Neuronal stem cell (in vitro differentiated cells): Measurements from ENCODE around the gene HBP1.

ENCODE experiments used
- DNase-seq: peaks from one replicate; pipeline ENCODE4 v3.0.0-alpha.2; 2013; ENCODE audit warnings: low spot score
- H2AFZ ChIP-seq: one replicate; pipeline ENCODE4 v1.6.1; 2013; ENCODE audit warnings: mild to moderate bottlenecking, low read length, inconsistent platforms
- H2AK5ac ChIP-seq: 2 replicates; pipeline ENCODE4 v1.6.1; 2013; ENCODE audit warnings: low read depth, mild to moderate bottlenecking, inconsistent platforms, low read length, moderate library complexity, mixed read lengths
- H2BK120ac ChIP-seq: 2 replicates; pipeline ENCODE4 v1.6.1; 2013; ENCODE audit warnings: low read depth, mild to moderate bottlenecking, inconsistent platforms, low read length, moderate library complexity, mixed read lengths
- H2BK12ac ChIP-seq: one replicate; pipeline ENCODE4 v1.6.1; 2013; ENCODE audit warnings: low read length, inconsistent platforms
- H2BK15ac ChIP-seq: 2 replicates; pipeline ENCODE4 v1.6.1; 2013; ENCODE audit warnings: mild to moderate bottlenecking, low read length, inconsistent platforms, mixed read lengths
- H2BK5ac ChIP-seq: one replicate; pipeline ENCODE4 v1.6.1; 2013; ENCODE audit warnings: inconsistent platforms, mild to moderate bottlenecking, low read length, moderate library complexity
- H3K14ac ChIP-seq: one replicate; pipeline ENCODE4 v1.6.1; 2013; ENCODE audit warnings: low read length, inconsistent platforms
- H3K18ac ChIP-seq: 2 replicates; pipeline ENCODE4 v1.6.1; 2013; ENCODE audit warnings: low read length, inconsistent platforms
- H3K23ac ChIP-seq: 2 replicates; pipeline ENCODE4 v1.6.1; 2013; ENCODE audit warnings: low read depth, mild to moderate bottlenecking, mixed read lengths, low read length, inconsistent platforms; ENCODE audit not compliant: poor library complexity
- H3K27ac ChIP-seq: replicated peaks from 3 replicates; pipeline ENCODE4 v1.5.1; 2013; ENCODE audit warnings: low read length, inconsistent platforms
- H3K27me3 ChIP-seq, 3 experiments: 2 replicates each; pipeline ENCODE4 v1.6.1; 2013; ENCODE audit warnings: low read length in 3 of 3, mild to moderate bottlenecking in 2 of 3, inconsistent platforms in 1 of 3, low read depth in 1 of 3, mixed read lengths in 1 of 3, moderate library complexity in 1 of 3; ENCODE audit not compliant: control insufficient read depth in 3 of 3, insufficient read depth in 3 of 3
- H3K36me3 ChIP-seq, 2 donors: replicated peaks in 1 of 2; 2 replicates each; pipeline ENCODE4 v1.6.1; 2013; ENCODE audit warnings: low read length in 2 of 2; ENCODE audit not compliant: control insufficient read depth in 2 of 2, insufficient read depth in 2 of 2
- H3K4ac ChIP-seq: 2 replicates; pipeline ENCODE4 v1.6.1; 2013; ENCODE audit warnings: inconsistent platforms, mild to moderate bottlenecking, low read length, moderate library complexity
- H3K4me1 ChIP-seq, 2 donors: 1 replicate in 1 of 2; 2 replicates in 1 of 2; pipeline ENCODE4 v1.6.1; 2013; ENCODE audit warnings: low read length in 2 of 2, low read depth in 1 of 2; ENCODE audit not compliant: control insufficient read depth in 2 of 2, insufficient read depth in 1 of 2
- H3K4me2 ChIP-seq: one replicate; pipeline ENCODE4 v1.6.1; 2013; ENCODE audit warnings: mild to moderate bottlenecking, low read length, inconsistent platforms; ENCODE audit not compliant: insufficient read depth, poor library complexity, severe bottlenecking
- H3K4me3 ChIP-seq, 2 donors: 2 replicates each; pipeline ENCODE4 v1.5.1; 2013; ENCODE audit warnings: low read length in 2 of 2, mild to moderate bottlenecking in 2 of 2, inconsistent platforms in 1 of 2, moderate library complexity in 1 of 2
- H3K79me1 ChIP-seq: one replicate; pipeline ENCODE4 v1.6.1; 2013; ENCODE audit warnings: low read depth, mild to moderate bottlenecking, inconsistent platforms, low read length, moderate library complexity
- H3K9ac ChIP-seq: one replicate; pipeline ENCODE4 v1.6.1; 2013; ENCODE audit warnings: mild to moderate bottlenecking, low read depth, low read length, inconsistent platforms; ENCODE audit not compliant: poor library complexity
- H3K9me3 ChIP-seq, 2 donors: replicated peaks in 1 of 2; 2 replicates each; pipeline versions ENCODE3 to v1.6.1; 2013; ENCODE audit warnings: low read length in 2 of 2, mild to moderate bottlenecking in 2 of 2, inconsistent platforms in 1 of 2, low read depth in 1 of 2, mixed read lengths in 1 of 2, moderate library complexity in 1 of 2; ENCODE audit not compliant: control insufficient read depth in 2 of 2, insufficient read depth in 1 of 2
- H4K8ac ChIP-seq: one replicate; pipeline ENCODE4 v1.6.1; 2013; ENCODE audit warnings: low read depth, mild to moderate bottlenecking, inconsistent platforms, low read length, moderate library complexity
- H4K91ac ChIP-seq: one replicate; pipeline ENCODE4 v1.6.1; 2013; ENCODE audit warnings: low read length, low read depth, mild to moderate bottlenecking, inconsistent platforms; ENCODE audit not compliant: poor library complexity
- WGBS, 2 donors: extraction: QIAGEN DNeasy Blood & Tissue Kit; methylation state at CpG; one replicate each; pipeline ENCODE4 v1.1.7; 2013; ENCODE audit warnings: missing lambda C conversion rate in 2 of 2, mixed read lengths in 1 of 2; ENCODE audit not compliant: insufficient read length in 2 of 2, insufficient replicate concordance in 1 of 2; ENCODE audit errors: extremely low coverage in 2 of 2; 5-methylcytosine and 5-hydroxymethylcytosine counted together

Gene HBP1

DNA sequence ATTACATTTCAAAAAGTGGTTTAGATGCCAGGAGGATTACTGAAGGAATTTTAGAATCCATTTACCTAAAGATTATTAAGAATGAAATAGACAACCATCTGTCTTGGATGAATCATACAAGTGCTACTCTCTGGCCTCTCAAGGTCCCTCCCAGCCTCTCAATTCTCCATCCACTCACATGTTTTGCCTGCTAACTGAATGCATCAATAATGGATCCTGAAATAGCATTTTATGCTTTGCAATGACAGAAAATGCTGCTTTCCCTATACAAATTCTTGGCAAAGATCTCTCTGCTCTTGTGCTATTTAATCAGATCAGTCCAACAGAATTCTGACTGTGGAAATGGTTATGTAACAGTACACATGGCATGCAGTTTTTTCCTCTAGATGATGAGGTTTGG is 68.1 kb downstream of the HBP1 start:
- DNase-seq, result no peak
- no peak overlapping the region for H4K91ac ChIP-seq
- H2AK5ac ChIP-seq, result no peak overlapping the region

DNA sequence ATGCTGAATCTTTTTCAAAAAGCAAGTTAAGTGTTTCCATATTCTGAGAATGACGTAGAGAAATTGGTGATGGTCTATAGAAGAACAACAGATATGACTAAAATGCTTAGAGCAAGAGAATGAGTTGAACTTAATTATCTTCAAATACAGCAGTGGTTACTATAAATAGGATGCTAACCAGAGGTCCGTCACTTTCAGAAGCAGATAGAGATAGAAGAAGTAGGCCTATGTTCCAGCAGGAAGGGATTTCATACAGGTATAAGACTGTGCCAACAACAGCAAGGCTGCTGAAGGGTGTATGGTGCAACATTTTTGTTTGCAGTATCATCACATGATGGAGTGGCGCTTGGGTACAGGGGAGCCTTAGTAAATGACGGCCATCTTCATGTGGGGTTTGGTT is 68.6 kb downstream of the HBP1 start:
- no peak for DNase-seq
- Histone ChIP-seq H3K4me1 (peaks cover 0 to 4% of the 10 kb centered on the region in 2 donors), H3K9ac (no peak overlapping the region), H3K27me3 (no peaks in the 10 kb centered on the region), H3K4me2 (no peak overlapping the region), H2BK5ac (no peak overlapping the region), H3K27ac (no peak overlapping the region), H3K18ac (no peak overlapping the region), H2AFZ (no peak overlapping the region), H4K8ac (no peak overlapping the region), H4K91ac (no peak overlapping the region), H2BK12ac (no peak overlapping the region), H2AK5ac (no peak overlapping the region), H3K23ac (no peak overlapping the region), H3K9me3 (no peaks in the 10 kb centered on the region), H3K4me3 (no peak overlapping the region), H2BK120ac (no peak overlapping the region), H3K36me3 (no peaks in the 10 kb centered on the region), H3K4ac (no peak overlapping the region), H3K79me1 (no peaks in the 10 kb centered on the region), H3K14ac (no peak overlapping the region), H2BK15ac (no peak overlapping the region)
- no CpG with 5 or more reads among the region's 4 CpGs for WGBS, 2 donors

More for the DNA sequence above, 68.1 kb downstream of the HBP1 start:
- H3K79me1 ChIP-seq, result no peaks in the 10 kb centered on the region
- no peak overlapping the region for H3K14ac ChIP-seq
- H3K4me1 ChIP-seq, result peaks cover 0 to 4% of the 10 kb centered on the region in 2 donors
- H4K8ac ChIP-seq, result no peak overlapping the region
- H3K23ac ChIP-seq, result no peak overlapping the region
- H3K4ac ChIP-seq, result no peak overlapping the region
- no peak overlapping the region for H2BK15ac ChIP-seq
- H2BK120ac ChIP-seq, result no peak overlapping the region
- no peaks in the 10 kb centered on the region for H3K36me3 ChIP-seq
- no peaks in the 10 kb centered on the region for H3K9me3 ChIP-seq
- H2BK5ac ChIP-seq, result no peak overlapping the region
- H3K4me3 ChIP-seq, result no peak overlapping the region
- H3K9ac ChIP-seq, result no peak overlapping the region
- no peak overlapping the region for H3K18ac ChIP-seq
- no peak overlapping the region for H2AFZ ChIP-seq
- no peak overlapping the region for H3K4me2 ChIP-seq
- H2BK12ac ChIP-seq, result no peak overlapping the region
- H3K27me3 ChIP-seq, result no peaks in the 10 kb centered on the region
- H3K27ac ChIP-seq, result no peak overlapping the region

DNA sequence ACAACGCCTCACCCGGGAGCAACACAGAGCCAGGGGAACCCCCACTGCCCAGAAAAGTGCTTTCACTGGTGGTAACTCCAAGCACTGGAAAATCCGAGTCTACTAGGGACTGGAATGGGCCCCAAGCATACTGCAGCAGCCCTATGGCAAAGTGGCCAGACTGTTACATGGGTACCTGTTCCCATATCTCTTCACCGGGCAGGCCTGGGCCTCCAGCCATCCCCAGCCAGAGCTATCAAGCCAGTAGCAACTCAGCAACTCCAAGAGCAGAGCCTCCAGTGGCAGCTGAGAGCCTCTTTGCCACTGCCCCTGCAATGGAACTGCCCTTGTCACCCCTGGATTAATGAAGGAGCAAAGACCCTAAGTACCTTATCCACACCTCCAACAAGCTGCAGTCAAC is 73.5 kb downstream of the HBP1 start:
- Histone ChIP-seq H3K4me1 (no peaks in the 10 kb centered on the region), H2BK5ac (no peak overlapping the region), H3K79me1 (no peaks in the 10 kb centered on the region), H2AFZ (no peak overlapping the region), H3K18ac (no peak overlapping the region), H2BK12ac (no peak overlapping the region), H3K23ac (no peak overlapping the region), H3K27ac (no peak overlapping the region), H3K4ac (no peak overlapping the region), H4K8ac (no peak overlapping the region), H2BK120ac (no peak overlapping the region), H3K9me3 (peaks cover 0 to 19% of the 10 kb centered on the region in 2 donors), H3K36me3 (peaks cover 0 to 5% of the 10 kb centered on the region in 2 donors), H3K14ac (no peak overlapping the region), H2AK5ac (no peak overlapping the region), H4K91ac (no peak overlapping the region), H3K4me3 (no peak overlapping the region), H3K9ac (no peak overlapping the region), H3K27me3 (no peaks in the 10 kb centered on the region), H3K4me2 (no peak overlapping the region), H2BK15ac (no peak overlapping the region)
- DNase-seq, result no peak
- no CpG with 5 or more reads among the region's 4 CpGs for WGBS, 2 donors

GRCh38 chr7:107244613-107245012 is 75.8 kb downstream of the HBP1 start:
- H4K91ac ChIP-seq, result no peak overlapping the region
- H3K14ac ChIP-seq, result no peak overlapping the region
- no peaks in the 10 kb centered on the region for H3K27me3 ChIP-seq
- H3K4ac ChIP-seq, result no peak overlapping the region
- no peak overlapping the region for H3K23ac ChIP-seq
- H3K4me1 ChIP-seq, result peaks cover 0 to 2% of the 10 kb centered on the region in 2 donors
- no peak overlapping the region for H3K4me3 ChIP-seq
- H3K9me3 ChIP-seq, result peaks cover 0 to 19% of the 10 kb centered on the region in 2 donors
- no peak overlapping the region for H3K9ac ChIP-seq
- H3K18ac ChIP-seq, result no peak overlapping the region
- WGBS, 2 donors, result no CpG with 5 or more reads among the region's 2 CpGs
- no peak overlapping the region for H2BK120ac ChIP-seq
- H2BK15ac ChIP-seq, result no peak overlapping the region
- H2BK5ac ChIP-seq, result no peak overlapping the region
- no peak for DNase-seq
- no peak overlapping the region for H4K8ac ChIP-seq
- peaks cover 0 to 10% of the 10 kb centered on the region in 2 donors for H3K36me3 ChIP-seq
- H2AK5ac ChIP-seq, result no peak overlapping the region
- H2BK12ac ChIP-seq, result no peak overlapping the region
- no peak overlapping the region for H3K27ac ChIP-seq
- no peak overlapping the region for H2AFZ ChIP-seq
- H3K4me2 ChIP-seq, result no peak overlapping the region
- no peaks in the 10 kb centered on the region for H3K79me1 ChIP-seq
